HK-2 (cell line): Measurements from ENCODE around the gene DLG5.

ENCODE experiments used
- DNase-seq: peaks from one replicate; pipeline ENCODE4 v3.0.0-alpha.2; 2018; ENCODE audit not compliant: unreplicated experiment

DLG5 gene

DNA sequence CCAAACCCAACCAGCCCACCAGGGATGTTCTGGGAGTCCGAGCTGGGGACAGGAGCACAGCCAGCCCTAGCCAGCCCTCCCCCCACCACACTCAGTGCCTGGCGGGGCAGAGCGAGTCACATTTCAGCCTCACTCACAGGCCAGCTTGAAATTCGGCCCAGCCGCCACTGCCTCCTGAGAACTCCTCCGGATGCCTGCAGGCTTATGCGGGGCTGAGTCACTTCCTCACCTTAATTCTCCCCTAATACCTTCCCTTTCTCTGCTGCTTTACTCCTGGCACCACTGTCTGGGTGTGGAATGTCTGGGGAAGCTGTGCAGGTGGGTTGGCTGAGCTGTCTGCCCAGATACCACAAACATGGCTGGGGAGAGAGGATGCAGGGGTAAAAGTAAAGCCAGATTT is 22.6 kb upstream of the DLG5 start:
- peak; percentile 92 for DNase-seq

DNA sequence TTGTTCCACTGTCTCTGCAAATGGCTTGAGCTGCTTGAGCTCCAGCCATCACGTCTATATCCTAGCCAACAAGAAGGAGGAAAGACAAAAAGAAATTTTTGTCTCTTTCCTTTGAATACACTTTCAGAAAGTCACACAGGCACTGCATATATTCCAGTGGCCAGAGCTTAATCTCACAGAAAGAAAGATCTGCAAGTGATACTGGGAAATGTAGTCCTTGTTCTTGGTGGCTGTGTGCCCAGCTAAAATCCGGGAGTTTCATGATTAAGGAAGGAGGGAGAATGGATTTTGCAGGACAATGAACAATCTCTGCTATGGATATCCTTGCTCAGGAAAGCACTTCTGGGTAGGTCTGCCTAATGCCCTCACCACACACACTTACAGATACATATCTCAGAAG is 19.5 kb upstream of the DLG5 start:
- no peak for DNase-seq

DNA sequence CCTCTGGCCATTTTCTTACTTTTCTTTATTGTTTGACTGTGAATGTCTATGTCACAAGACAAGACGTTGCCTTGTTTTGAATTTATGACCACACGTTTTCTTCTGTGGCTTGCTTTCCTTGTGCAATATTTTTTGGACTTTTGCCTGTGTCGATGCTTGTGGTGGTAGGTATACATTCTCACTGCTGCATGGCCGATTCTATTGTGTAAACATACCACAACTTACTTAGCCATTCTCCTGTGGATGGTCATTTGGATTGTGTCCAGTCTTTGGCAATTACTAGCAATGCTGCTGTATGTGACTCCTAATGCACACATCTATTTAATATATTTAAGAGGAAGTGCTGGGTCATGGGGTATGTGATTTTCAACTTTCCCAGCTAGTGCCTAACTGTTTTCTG is 18.0 kb upstream of the DLG5 start:
- no peak for DNase-seq

DNA sequence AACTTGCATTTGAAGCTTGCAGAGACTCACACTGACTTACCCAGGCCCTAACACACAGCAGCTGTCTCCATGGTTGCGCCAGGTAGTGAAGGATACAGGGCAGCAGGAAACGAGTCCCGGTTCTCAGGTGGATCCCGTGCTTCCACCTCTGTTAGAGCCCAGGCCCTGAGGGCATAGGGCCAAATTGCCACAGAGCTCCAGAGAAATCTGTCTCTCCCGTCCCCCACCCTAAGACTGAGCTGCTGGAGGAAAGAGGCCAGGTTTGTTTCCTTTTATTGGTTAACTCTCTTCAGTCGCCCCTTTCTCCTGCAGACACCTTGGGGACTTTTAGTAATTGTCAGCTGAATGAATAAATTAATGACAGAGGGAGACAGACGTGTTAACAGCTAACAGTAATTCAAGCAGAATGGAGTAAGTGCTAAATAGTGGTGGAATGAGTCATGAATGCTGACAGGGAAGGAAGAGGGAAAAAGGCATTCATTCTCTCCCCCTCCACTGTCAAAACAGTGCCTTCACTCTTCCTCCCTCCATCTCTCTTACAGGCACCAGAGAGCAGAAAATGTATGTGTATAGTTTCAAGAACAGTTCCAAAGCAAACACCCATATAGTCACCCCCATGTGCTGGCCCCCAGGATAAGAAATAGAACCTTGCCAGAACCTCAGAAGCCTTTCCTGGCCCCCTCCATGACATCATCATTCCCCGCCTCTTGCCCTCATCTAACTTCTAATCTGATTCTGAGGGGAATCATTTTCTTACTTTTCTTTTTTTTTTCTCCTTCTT is 16.8 kb upstream of the DLG5 start:
- DNase-seq: peak; percentile 82

- DNase-seq: no peak
Measured at GRCh38 chr10:77941790-77942189, 15.2 kb upstream of the DLG5 start.

DNA sequence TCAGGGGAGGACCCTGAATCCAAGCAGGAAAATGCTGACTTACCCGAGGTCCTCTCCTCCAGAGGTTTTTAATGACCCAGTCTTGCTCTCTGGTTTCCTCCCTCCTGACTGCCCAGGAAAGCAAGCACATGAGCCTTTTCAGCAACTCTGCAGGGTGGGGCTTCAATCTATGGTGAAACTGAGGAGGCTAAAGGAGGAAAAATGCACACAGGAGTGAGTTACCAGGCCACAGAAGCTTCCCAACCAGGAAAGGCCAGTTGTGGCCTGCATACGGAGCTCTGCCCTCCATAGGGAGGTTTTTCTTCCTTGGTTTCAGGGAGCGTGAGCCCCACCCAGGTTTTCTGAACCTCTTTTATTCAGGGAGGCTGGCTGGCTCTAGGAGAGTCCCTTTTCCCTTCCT is 14.1 kb upstream of the DLG5 start:
- DNase-seq: no peak

DNA sequence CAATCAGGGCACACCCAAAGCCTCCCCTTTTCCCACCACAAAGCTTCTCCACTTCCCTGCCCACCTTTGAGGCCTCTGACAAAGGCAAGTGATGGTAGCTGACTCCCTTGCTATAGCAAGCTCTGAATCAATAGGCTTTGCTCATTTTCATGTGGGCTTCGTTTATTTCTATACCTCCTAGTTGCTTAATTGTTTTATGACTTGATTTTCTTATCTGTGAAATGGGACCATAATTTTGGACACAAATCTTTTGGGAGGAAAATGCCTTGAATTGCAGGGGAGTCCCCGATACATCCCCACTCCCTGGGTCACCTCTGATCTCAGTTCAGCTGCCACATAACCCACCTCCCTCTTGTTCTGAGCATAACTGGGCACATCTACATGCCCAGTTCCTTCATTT is 13.7 kb upstream of the DLG5 start:
- DNase-seq: no peak

- no peak for DNase-seq
Measured at GRCh38 chr10:77939561-77940001, 13.0 kb upstream of the DLG5 start.

DNA sequence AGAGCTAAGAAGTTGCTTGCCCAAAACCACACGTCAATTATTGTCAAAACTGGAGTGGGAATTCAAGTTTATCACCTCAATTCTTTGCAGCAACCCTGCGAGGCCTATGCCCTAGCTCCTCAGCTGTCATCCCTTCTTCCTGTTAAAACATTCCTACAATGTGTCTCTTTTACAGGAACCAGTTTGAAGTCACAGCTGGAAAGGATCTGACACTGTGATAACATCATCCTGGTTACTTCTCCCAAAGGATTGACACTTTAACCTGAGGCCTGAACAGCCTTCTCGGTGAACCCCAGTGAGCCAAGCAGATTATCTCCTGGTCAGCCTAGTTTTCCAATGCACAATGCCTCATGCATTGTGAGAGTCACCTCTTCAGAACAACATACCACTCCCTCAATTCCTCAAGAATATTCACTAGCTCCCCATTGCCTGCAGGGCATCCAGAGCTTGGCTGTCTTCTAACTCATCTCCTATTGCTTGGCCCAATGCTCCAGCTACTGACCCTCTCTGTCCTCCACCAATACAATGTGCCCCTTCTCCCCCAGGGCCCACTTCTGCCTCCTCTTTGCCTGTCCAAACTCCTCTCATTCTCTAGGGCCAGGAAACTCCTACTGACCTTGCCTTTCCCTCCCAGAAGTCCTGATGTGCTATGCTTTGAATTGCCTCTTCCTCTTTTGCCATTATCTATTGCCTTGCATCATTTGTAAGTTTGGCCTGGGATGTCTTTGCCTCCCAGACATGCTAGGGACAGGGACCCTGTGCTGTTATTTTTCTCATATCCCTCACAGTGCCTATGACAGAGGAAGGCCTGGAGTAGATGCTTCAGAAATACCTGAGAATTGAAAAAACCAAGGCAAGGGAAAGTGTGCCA is 10.4 kb upstream of the DLG5 start:
- DNase-seq: no peak

DNA sequence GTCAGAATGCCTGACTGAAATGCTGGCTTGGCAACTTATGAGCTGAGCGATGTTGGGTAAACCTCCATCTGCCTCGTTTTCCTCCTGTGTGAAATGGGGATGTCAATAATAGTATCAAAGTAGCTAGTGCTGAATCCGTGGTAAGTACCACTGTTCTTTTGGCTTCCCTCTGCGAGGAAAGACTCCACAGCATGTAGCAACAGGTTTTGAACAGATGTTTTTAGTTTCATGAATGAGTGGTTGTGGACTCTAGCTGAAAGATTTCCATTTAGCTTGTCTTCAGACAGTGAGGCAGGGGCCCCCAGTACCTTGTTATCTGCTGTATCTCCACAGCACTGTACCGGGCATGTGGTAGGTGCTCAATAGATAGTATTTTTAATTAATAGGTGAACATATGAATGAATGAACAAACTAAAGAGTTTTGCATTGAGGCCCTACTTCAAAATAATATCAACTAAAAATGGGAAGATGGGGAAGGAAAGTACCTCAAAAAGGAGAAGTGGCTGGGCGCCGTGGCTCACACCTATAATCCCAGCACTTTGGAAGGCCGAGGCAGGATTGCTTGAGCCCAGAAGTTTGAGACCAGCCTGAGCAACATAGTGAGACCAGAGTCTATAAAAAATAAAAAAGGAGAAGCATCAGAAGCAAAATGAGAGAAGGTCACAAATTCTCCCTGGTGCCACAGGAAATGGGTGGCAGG is 5.6 kb upstream of the DLG5 start:
- no peak for DNase-seq

- DNase-seq: no peak
Measured at GRCh38 chr10:77927402-77928246, 1.1 kb upstream of the DLG5 start.

DNA sequence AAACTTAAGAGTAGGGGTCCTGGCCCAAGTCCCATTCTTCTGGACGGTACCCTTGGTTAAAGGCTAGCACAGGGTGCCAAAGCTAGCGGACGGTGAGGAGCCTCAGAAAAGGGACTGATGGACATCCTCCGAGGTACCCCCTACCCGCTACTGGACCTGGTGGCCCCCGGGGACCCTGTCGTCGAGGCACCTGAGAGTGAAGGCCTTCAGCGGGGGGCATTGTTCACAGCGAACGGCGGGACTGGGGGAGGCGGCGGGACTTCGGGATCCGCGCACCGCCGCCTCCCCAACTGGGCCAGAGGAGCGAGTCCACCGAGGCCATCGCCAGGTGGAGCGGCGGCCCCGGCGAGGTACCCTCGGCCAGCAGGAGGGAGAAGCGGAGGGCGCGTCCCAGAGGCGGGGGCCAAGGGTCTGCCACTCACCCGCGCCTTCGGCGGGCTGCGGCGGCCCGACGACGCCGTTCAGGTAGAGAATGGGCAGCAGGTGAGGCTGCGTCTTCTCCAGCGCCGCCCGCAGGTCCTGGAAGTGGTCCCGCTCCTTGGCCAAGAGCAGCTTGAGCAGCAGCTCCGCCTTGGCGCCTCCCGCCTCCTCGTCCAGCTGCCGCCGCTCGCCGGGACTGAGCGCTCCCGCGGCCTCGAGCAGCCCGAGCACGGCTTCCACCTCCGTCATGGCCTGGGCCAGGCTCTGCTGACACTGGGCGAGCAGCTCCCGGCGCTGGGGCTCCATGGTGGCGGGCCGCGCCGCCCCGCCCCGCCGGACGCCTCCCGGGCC is 575 bp downstream of the DLG5 start:
- peak; percentile 74 for DNase-seq

DNA sequence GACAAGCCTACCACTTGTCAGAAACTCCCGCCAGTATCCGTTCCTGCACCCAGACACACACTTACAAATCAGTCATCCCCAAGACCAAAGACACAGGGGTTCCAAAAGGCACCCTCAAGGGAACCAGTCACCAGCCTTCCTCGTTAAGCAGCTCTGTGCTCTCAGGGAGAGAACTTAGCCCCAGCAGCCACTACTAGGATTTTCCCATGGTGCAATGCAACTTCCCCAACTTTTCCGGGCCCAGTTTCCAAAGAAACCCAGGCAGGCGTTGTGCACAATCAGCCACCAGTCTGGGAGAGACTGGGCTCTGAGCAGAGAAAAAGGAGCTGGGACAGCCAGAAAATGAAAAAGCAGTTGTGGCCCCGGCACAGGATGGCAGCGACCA is 1.2 kb downstream of the DLG5 start:
- DNase-seq: peak; percentile 49

GRCh38 chr10:77922566-77923179 is 3.9 kb downstream of the DLG5 start:
- DNase-seq: no peak

DNA sequence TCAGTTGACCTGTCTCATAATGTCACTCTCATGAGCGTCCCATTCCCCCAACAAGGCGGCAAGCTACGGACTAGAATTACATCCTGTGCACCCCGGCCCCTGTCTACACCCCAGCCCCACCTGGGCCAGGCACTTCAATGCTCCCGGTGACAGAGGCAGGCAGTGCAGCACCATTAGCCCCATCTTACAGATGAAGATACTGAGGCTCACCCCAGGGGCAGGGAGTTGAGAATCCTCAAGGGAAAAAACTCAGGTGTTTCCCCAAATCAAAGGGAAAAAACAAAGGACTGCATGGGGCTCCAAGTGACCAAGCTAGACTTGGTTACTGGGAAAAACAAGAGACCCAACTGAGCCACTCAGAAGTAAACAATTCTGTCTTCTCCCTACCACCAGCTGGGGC is 4.5 kb downstream of the DLG5 start:
- no peak for DNase-seq

- DNase-seq: no peak
Measured at GRCh38 chr10:77921395-77921794, 5.2 kb downstream of the DLG5 start.

- peak; percentile 24 for DNase-seq
Measured at GRCh38 chr10:77920495-77920894, 6.1 kb downstream of the DLG5 start.

DNA sequence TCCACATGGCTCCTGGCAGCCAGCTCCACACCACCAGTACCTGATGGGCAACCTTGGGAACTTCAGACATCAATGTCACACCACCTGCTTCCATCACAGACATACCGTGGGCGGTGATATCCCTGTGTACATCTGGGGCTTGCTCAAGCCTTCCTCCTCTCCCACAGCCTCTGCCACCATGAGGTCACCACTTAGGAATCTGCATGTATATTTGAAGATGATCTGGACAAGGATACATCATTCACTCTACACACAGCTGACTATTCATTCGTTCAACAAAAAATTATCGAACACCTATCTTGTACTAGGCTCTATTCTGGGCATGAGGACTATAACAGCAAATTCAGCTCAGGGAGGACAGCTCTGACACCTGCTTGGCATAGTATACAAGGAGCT is 6.8 kb downstream of the DLG5 start:
- peak; percentile 64 for DNase-seq

DNA sequence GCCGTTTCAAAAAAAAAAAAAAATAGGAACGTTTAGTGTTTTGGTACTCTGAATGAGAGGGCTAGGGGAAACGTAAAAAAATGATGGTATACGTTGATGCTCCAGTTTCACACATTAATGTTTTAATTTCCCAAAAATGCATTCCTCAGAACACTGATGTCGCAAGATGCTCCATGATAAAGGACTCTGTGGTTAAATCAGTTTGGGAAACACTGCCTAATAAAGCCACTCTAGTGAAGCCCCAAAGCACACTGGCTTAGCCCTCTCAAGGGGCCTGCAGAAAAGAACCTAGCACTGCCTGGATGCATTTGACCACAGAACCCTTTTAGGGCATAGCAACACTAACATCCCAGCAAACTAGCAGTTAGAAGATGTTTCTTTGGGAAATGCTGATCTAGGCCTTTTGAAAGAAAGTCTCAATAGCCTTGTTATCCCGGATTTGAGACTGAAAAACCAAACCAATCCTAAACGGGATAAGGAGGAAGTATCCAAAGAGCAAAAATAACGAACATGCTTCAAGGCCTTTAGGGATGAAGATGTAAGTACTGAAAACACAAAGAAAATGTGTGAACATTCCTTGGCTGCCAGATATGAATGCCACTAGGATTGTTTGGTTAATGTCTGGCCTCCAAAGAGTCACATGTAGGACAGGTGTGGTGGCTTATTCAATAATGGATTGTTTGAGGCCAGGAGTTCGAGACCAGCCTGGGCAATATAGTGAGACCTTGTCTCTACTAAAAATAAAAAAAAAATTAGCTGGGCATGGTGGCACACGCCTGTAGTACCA is 11.0 kb downstream of the DLG5 start:
- DNase-seq: no peak

DNA sequence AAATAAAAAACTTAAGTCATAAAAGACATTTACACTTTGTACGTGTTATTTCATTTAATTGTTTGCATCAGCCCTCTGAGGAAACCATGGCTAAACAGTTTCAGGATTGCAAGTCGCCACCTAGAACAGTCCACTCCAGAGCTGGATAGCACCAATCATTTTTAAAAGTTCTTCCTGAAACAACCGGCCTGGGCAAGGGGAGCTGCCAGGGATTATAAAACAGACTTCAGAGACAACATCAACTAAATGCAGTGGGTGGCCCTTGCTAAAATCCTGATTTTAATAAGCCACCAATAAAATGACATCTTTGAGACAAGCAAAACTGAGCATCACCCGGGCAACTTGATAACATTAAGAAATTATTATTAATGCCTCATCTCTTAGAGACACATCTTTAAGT is 13.5 kb downstream of the DLG5 start:
- DNase-seq: no peak
